HG03457 (cell line): ENCODE measurements around the gene FAM163A.

Source experiments
- ATAC-seq: cut with Tn5 transposase; IDR thresholded peaks from one replicate; pipeline ENCODE4 v1.9.1; 2021; ENCODE audit warnings: moderate number of reproducible peaks; ENCODE audit not compliant: unreplicated experiment

The FAM163A gene

DNA sequence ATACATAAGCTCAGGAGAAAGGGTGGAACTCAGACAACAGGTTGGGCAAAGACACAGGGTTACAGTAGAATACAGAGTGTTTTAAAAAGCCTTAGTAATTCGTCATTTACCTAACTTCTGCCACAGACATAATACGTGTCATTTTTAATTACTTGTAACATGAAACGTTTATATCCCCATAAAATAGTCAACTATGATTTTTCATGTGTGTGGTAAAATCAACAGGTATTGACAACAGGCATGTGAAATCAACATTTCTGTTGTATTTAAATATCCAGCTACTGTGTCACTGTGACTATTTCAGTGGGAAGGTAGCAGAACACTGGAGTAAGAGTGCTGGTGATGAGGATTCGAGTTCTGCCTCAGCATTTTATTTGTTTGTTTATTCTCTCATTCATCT, 5.7 kb downstream of the FAM163A start:
- no peak for ATAC-seq

DNA sequence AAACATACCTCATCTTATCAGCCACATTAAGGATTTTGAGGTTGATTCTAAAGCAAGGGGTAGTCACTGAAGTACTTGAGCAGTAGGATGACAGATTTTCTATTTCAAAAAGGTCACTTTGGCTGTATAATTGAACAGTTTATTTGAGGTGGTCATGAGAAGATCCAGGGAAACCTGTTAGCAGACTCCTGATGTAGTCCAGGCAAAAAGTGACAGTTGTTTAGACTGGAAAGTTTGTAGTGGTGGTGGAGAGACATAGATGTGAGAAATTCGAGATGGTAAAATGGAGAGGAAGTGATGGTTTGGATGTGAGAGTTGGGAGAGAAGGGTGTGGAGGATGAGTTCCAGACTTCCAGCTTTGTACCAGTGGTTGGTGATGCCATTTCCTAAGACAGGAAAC, 7.5 kb downstream of the FAM163A start:
- ATAC-seq, result no peak

DNA sequence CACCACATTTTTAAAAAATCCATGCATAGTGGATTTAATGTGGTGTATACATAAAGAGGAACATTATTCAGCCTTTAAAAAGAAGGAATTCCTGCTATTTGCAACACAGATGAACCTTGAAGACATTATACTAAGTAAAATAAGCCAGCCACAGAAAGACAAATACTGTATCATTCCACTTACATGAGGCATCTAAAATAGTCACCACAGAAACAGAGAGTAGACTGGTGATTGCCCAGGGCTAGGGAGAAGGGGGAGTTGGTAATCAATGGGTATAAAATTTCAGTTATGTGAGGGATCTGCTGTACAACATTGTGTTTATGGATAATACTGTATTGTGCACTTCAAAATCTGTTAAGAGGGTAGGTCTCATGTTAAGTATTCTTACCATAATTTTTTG, 10.0 kb downstream of the FAM163A start:
- no peak for ATAC-seq

GRCh38 chr1:179754041-179754624, 11.0 kb downstream of the FAM163A start:
- no peak for ATAC-seq

- ATAC-seq, result no peak
Measured at GRCh38 chr1:179757933-179758332, 14.8 kb downstream of the FAM163A start.

- no peak for ATAC-seq
Measured at GRCh38 chr1:179760521-179760920, 17.4 kb downstream of the FAM163A start.

- no peak for ATAC-seq
Measured at GRCh38 chr1:179761296-179761695, 18.2 kb downstream of the FAM163A start.

GRCh38 chr1:179761846-179762640, 19.0 kb downstream of the FAM163A start:
- ATAC-seq, result no peak

DNA sequence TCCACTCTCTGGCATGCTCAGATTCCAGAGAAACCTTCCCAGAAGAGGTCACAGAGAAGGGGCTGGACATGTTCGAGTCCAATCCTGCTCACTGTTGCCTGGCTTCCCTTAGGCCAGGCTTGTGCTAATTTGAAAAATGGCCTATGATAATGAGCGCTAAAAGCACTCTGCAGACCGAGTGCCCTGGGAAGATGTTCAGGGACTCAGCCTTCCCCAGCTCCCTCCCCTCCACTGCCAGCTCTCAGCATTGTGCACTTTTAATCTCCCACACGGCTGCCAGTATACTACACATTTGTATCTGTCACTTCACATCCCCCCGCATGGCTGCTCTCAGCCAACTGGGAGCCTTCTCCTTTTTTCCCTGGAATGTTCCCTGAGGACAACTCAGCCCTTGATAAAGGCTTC, 24.1 kb downstream of the FAM163A start:
- no peak for ATAC-seq

DNA sequence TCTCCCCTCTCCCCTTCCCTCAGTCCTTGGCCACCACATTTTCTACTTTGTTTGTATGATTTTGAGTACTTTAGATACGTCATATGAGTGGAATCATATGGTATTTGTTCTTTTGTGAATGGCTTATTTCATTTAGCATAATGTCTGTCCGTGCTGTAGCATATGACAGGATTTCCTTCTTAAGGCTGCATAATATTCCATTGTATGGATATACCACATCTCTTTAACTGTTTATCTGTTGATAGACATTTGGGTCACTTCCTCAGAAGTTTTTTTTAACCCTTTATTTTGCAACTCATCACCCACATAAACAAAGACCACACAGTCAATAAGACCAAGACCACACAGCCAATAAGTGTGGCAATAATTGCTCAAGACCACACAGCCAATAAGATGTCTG, 24.9 kb downstream of the FAM163A start:
- ATAC-seq, result no peak

DNA sequence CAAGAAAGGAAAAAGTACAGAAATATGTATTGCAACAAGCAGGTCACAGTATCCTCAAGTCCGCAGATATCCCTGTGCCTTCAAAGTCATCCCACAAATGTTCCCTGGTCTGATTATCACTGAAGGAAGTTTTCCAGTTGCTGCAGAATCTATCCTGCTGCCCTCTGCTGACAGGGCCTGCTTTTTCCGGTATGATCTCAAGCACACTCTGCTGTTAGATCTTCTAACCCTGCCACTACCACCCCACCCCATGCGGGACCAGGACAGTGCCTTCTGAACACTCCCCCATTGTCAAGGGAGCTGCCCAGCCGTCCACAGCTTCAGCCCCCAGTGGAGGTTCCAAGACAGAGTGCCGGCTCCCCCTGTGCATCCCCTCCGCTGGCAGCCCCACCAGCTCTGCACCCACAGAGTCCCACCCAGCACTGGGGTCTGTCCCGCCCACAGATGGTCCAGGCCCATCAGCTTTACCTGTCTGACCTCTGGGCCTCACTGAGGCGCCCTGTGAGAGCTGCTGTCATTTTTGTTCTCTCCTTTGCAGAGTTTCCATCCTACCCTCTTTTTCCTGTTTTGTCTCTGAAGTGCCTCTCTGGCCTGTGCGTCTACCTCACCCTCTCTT, 27.9 kb downstream of the FAM163A start:
- no peak for ATAC-seq

DNA sequence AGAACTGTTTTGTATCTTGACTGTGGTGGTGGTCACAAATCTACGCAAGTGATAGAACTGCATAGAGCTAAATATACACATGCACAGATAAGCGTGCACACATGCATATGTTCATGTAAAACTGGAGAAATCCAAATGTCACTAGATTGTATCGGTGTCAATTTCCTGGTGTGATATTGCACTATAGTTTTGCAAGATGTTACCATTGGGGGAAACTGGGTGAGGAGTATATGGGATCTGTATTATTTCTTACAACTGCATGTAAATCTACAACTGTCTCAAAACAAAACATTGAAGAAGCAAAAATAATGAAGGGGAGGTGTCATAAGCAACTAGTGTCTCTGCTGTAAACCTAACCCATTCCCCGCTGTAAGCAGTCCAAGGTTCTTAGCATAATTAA, 30.2 kb downstream of the FAM163A start:
- ATAC-seq, result no peak

DNA sequence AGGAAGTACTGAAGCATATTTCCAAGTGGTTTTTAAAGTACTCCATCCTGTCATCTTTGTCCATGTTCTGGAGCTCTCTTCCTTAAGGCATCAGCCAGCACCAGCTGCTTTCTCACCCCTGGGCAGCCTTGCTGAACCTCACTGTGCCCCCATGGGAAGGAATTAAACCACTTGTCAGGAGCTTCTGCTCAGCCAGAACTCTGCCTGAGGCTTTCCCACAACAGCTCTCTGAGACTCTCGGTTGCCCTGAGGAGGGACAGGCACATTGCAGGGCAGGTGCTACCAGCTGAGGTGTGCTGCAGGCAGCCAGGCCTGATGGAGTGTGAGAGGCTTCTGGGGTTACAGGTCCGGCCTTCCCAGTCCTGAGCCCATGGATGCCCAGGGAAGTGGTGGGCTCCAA, 30.9 kb downstream of the FAM163A start:
- no peak for ATAC-seq

- no peak for ATAC-seq
Measured at GRCh38 chr1:179774566-179774965, 31.5 kb downstream of the FAM163A start.

- ATAC-seq, result no peak
Measured at GRCh38 chr1:179775009-179775408, 31.9 kb downstream of the FAM163A start.

- no peak for ATAC-seq
Measured at GRCh38 chr1:179776831-179777230, 33.7 kb downstream of the FAM163A start.

- no peak for ATAC-seq
Measured at GRCh38 chr1:179777731-179778130, 34.6 kb downstream of the FAM163A start.

DNA sequence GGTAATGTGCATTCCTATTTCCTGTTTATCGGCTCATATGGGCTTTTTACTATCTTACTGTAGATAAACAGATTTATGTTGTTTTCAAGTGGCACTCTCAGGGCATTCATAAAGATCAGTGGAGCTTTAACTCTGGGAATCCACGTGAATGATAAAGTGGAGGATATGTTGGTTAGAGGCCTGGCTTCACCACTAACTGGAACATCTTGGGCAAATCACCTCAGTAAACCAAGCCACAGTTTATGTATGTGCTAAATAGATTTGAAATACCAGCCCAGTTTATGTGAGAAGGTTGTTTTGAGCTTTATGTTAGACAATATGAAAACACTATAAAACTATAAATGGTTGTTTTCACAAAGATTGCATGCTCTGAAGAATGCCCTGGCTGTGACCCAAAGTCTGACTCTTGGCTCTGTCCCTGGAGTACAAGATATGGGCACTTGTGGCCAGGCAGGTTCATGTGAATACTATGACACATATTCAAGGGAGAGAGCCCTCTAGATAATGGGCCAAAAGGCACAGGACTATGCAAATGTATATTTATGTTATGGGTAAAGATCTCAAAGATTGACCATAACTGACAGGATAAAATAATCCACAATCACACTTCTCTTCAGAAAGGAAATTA, 36.7 kb downstream of the FAM163A start:
- ATAC-seq, result no peak

DNA sequence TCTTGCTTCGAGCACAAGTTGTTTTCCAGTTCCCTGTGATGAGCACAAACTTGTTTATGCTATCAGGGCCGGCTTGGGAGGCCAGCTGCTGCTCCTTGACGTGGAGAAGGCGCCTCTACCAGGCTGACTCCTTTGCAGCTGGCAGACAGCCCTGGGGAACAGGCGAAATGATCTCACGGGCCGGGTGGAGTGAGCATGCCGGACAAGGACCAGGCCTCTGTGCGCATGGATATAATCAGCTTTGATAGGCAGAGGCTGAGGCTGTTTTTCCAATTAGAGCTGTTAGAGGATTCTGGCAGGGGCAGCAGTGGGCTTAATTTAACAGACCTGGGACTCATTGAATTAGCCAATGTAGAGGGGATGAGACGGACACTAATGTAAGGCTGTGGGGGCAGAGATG, 38.9 kb downstream of the FAM163A start:
- no peak for ATAC-seq

DNA sequence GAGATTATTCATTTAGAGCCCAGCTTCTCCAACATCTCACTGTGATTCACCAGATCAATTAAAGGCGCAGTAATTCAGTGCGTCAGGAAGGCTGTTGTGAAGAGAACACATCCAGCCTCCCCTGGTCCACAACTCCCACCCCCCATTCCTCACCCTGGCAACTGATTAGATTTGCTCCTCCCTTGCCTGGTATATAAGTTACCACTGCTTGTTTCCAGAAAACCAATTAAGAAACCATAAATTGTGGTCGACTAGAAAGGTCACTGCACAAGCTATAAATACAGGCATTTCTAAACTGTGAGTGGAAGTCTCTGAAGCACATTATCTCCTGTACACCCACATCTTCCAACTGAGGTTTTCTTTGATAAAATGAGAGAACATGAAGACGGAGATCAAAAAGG, 41.9 kb downstream of the FAM163A start:
- ATAC-seq, result no peak

GRCh38 chr1:179785728-179786127, 42.6 kb downstream of the FAM163A start:
- no peak for ATAC-seq
